BE2C (cell line): Measurements from ENCODE around the gene GADL1.

Experiments used
- DNase-seq: peaks from one replicate; pipeline ENCODE4 v3.0.0-alpha.2; 2020
- H3K27me3 ChIP-seq: fragments of 250-450 bp; sonication (Bioruptor Pico); 2 replicates; pipeline ENCODE4 v1.5.1; 2020; ENCODE audit warnings: mild to moderate bottlenecking
- H3K36me3 ChIP-seq: fragments of 250-450 bp; sonication (Bioruptor Pico); 2 replicates; pipeline ENCODE4 v1.5.1; 2020; ENCODE audit warnings: mild to moderate bottlenecking
- H3K4me1 ChIP-seq: fragments of 250-450 bp; sonication (Bioruptor Pico); 2 replicates; pipeline ENCODE4 v1.5.1; 2020
- H3K4me3 ChIP-seq: 2 replicates; pipeline ENCODE4 v1.5.1; 2011; ENCODE audit warnings: low read depth, low read length
- H3K9me3 ChIP-seq: fragments of 250-450 bp; sonication (Bioruptor Pico); 2 replicates; pipeline ENCODE4 v1.5.1; 2020
- CTCF ChIP-seq: IDR thresholded peaks from 2 replicates; pipeline ENCODE4 v1.5.1; 2012; ENCODE audit warnings: mild to moderate bottlenecking, low read depth, low read length

GADL1 gene

GRCh38 chr3:30729512-30729911 lies 164.9 kb downstream of the GADL1 start:
- no peak overlapping the region for H3K4me3 ChIP-seq
- no peaks in the 10 kb centered on the region for H3K9me3 ChIP-seq
- H3K36me3 ChIP-seq: no peaks in the 10 kb centered on the region
- H3K27me3 ChIP-seq: no peaks in the 10 kb centered on the region
- DNase-seq: no peak
- no peaks in the 10 kb centered on the region for H3K4me1 ChIP-seq
- no peak for TF ChIP-seq CTCF

- TF ChIP-seq CTCF: no peak
- H3K27me3 ChIP-seq: no peaks in the 10 kb centered on the region
- no peaks in the 10 kb centered on the region for H3K4me1 ChIP-seq
- H3K9me3 ChIP-seq: no peaks in the 10 kb centered on the region
- no peaks in the 10 kb centered on the region for H3K36me3 ChIP-seq
- DNase-seq: no peak
- H3K4me3 ChIP-seq: no peak overlapping the region
These were observed 166.3 kb downstream of the GADL1 start for GRCh38 chr3:30728143-30728542.

- H3K36me3 ChIP-seq: no peaks in the 10 kb centered on the region
- H3K27me3 ChIP-seq: no peaks in the 10 kb centered on the region
- no peak for TF ChIP-seq CTCF
These were observed 169.6 kb downstream of the GADL1 start for GRCh38 chr3:30724863-30725262.

GRCh38 chr3:30723211-30723610 lies 171.2 kb downstream of the GADL1 start:
- no peaks in the 10 kb centered on the region for H3K4me1 ChIP-seq
- TF ChIP-seq CTCF: no peak
- H3K4me3 ChIP-seq: no peak overlapping the region
- DNase-seq: no peak
- no peaks in the 10 kb centered on the region for H3K27me3 ChIP-seq
- no peaks in the 10 kb centered on the region for H3K9me3 ChIP-seq
- no peaks in the 10 kb centered on the region for H3K36me3 ChIP-seq

More at GRCh38 chr3:30724863-30725262, 169.6 kb downstream of the GADL1 start:
- no peak for DNase-seq
- Histone ChIP-seq H3K4me1 (no peaks in the 10 kb centered on the region), H3K9me3 (no peaks in the 10 kb centered on the region), H3K4me3 (no peak overlapping the region)

GRCh38 chr3:30721314-30721634 lies 173.2 kb downstream of the GADL1 start:
- no peaks in the 10 kb centered on the region for H3K36me3 ChIP-seq
- H3K27me3 ChIP-seq: no peaks in the 10 kb centered on the region
- H3K4me1 ChIP-seq: no peaks in the 10 kb centered on the region
- TF ChIP-seq CTCF: no peak
- DNase-seq: no peak
- H3K4me3 ChIP-seq: no peak overlapping the region
- no peaks in the 10 kb centered on the region for H3K9me3 ChIP-seq

GRCh38 chr3:30720586-30721313 lies 173.7 kb downstream of the GADL1 start:
- no peak overlapping the region for H3K4me3 ChIP-seq
- DNase-seq: no peak
- no peaks in the 10 kb centered on the region for H3K4me1 ChIP-seq
- no peaks in the 10 kb centered on the region for H3K9me3 ChIP-seq
- TF ChIP-seq CTCF: no peak
- H3K27me3 ChIP-seq: no peaks in the 10 kb centered on the region
- H3K36me3 ChIP-seq: no peaks in the 10 kb centered on the region
